Mesenchymal stem cell (in vitro differentiated cells and primary cell): ENCODE results near the gene TTC33.

Source experiments
- DNase-seq: peaks from one replicate; pipeline ENCODE4 v3.0.0-alpha.2; 2013
- H2AFZ ChIP-seq: one replicate; pipeline ENCODE4 v1.6.1; 2013; ENCODE audit warnings: low read depth, mild to moderate bottlenecking, control low read depth, inconsistent platforms, low read length, moderate library complexity
- H2AK5ac ChIP-seq: 2 replicates; pipeline ENCODE4 v1.6.1; 2013; ENCODE audit warnings: low read length, moderate library complexity, mild to moderate bottlenecking, inconsistent platforms; ENCODE audit not compliant: severe bottlenecking
- H2BK120ac ChIP-seq: one replicate; pipeline ENCODE4 v1.6.1; 2013; ENCODE audit warnings: low read depth, mild to moderate bottlenecking, inconsistent platforms, low read length, moderate library complexity
- H2BK12ac ChIP-seq, 2 experiments: one replicate each; pipeline ENCODE4 v1.6.1; 2013; ENCODE audit warnings: inconsistent platforms in 2 of 2, low read length in 2 of 2, mild to moderate bottlenecking in 2 of 2, moderate library complexity in 2 of 2, control low read depth in 1 of 2
- H2BK15ac ChIP-seq: one replicate; pipeline ENCODE4 v1.6.1; 2013; ENCODE audit warnings: mild to moderate bottlenecking, low read depth, inconsistent platforms; ENCODE audit not compliant: poor library complexity, severe bottlenecking
- H2BK5ac ChIP-seq: 2 replicates; pipeline ENCODE4 v1.6.1; 2013; ENCODE audit warnings: low read depth, mild to moderate bottlenecking, low read length, control low read depth, inconsistent platforms; ENCODE audit not compliant: poor library complexity, severe bottlenecking
- H3K14ac ChIP-seq, 2 experiments: one replicate each; pipeline ENCODE4 v1.6.1; 2013; ENCODE audit warnings: inconsistent platforms in 2 of 2, low read length in 2 of 2, control low read depth in 1 of 2, mild to moderate bottlenecking in 1 of 2, moderate library complexity in 1 of 2
- H3K18ac ChIP-seq, 2 experiments: one replicate each; pipeline ENCODE4 v1.6.1; 2013; ENCODE audit warnings: inconsistent platforms in 2 of 2, low read length in 2 of 2, control low read depth in 1 of 2, low read depth in 1 of 2, mild to moderate bottlenecking in 1 of 2
- H3K23ac ChIP-seq, 2 experiments: one replicate each; pipeline ENCODE4 v1.6.1; 2013; ENCODE audit warnings: inconsistent platforms in 2 of 2, low read length in 2 of 2, mild to moderate bottlenecking in 2 of 2, moderate library complexity in 2 of 2, control low read depth in 1 of 2
- H3K27ac ChIP-seq: 2 replicates; pipeline ENCODE4 v1.5.1; 2013; ENCODE audit warnings: mild to moderate bottlenecking, moderate library complexity, low read length, control low read depth, inconsistent platforms; ENCODE audit not compliant: poor library complexity, severe bottlenecking
- H3K27me3 ChIP-seq, 2 experiments: 2 replicates each; pipeline versions ENCODE4 v1.6.1 to v1.7.0; 2013; ENCODE audit warnings: low read length in 2 of 2, mild to moderate bottlenecking in 2 of 2, moderate library complexity in 2 of 2, control low read depth in 1 of 2, inconsistent platforms in 1 of 2; ENCODE audit not compliant: control insufficient read depth in 1 of 2, insufficient read depth in 1 of 2
- H3K36me3 ChIP-seq, 2 experiments: 2 replicates each; pipeline versions ENCODE4 v1.6.1 to v1.7.0; 2013; ENCODE audit warnings: low read length in 2 of 2, control low read depth in 1 of 2, inconsistent platforms in 1 of 2, low read depth in 1 of 2, mild to moderate bottlenecking in 1 of 2; ENCODE audit not compliant: insufficient read depth in 2 of 2, control insufficient read depth in 1 of 2
- H3K4ac ChIP-seq, 2 experiments: one replicate each; pipeline ENCODE4 v1.6.1; 2013; ENCODE audit warnings: inconsistent platforms in 2 of 2, low read length in 2 of 2, mild to moderate bottlenecking in 2 of 2, moderate library complexity in 2 of 2, control low read depth in 1 of 2, low read depth in 1 of 2
- H3K4me1 ChIP-seq: 2 replicates; pipeline ENCODE4 v1.6.1; 2013; ENCODE audit warnings: low read depth, low read length, control low read depth; ENCODE audit not compliant: control insufficient read depth, insufficient read depth
- H3K4me2 ChIP-seq: 2 replicates; pipeline ENCODE4 v1.6.1; 2013; ENCODE audit warnings: low read length, mild to moderate bottlenecking, inconsistent platforms; ENCODE audit not compliant: poor library complexity, severe bottlenecking
- H3K4me3 ChIP-seq, 2 experiments: 2 replicates each; pipeline versions ENCODE4 v1.5.1 to v1.7.0; 2013; ENCODE audit warnings: low read length in 2 of 2, mild to moderate bottlenecking in 2 of 2, control low read depth in 1 of 2, low read depth in 1 of 2; ENCODE audit not compliant: insufficient read depth in 1 of 2
- H3K79me1 ChIP-seq: replicated peaks from 2 replicates; pipeline ENCODE4 v1.6.1; 2013; ENCODE audit warnings: mild to moderate bottlenecking, control low read depth, low read length, inconsistent platforms; ENCODE audit not compliant: poor library complexity, severe bottlenecking
- H3K9ac ChIP-seq: 2 replicates; pipeline ENCODE4 v1.7.0; 2013; ENCODE audit warnings: mild to moderate bottlenecking, low read length, moderate library complexity
- H3K9me3 ChIP-seq: 2 replicates; pipeline ENCODE4 v1.7.0; 2013; ENCODE audit warnings: mild to moderate bottlenecking, low read length; ENCODE audit not compliant: control insufficient read depth
- H4K8ac ChIP-seq: one replicate; pipeline ENCODE4 v1.6.1; 2013; ENCODE audit warnings: inconsistent platforms, mild to moderate bottlenecking, low read length, moderate library complexity
- H4K91ac ChIP-seq: one replicate; pipeline ENCODE4 v1.6.1; 2013; ENCODE audit warnings: mild to moderate bottlenecking, low read length, inconsistent platforms
- WGBS: methylation state at CpG from one replicate; pipeline ENCODE4 v1.1.7; 2013; ENCODE audit warnings: mixed read lengths; 5-methylcytosine and 5-hydroxymethylcytosine counted together

The TTC33 gene

GRCh38 chr5:40682154-40683017 is 73.4 kb downstream of the TTC33 start:
- Histone ChIP-seq H3K4me3 (peak overlapping the region; percentile 60 to 87), H3K23ac (no peak overlapping the region), H3K4me2 (peak overlapping the region; percentile 98), H3K14ac (no peak overlapping the region), H2BK12ac (no peak overlapping the region), H2BK15ac (no peak overlapping the region), H3K27ac (no peak overlapping the region), H3K18ac (peak overlapping the region in 1 of 2 experiments; percentile 17), H3K27me3 (no peaks in the 10 kb centered on the region), H3K4ac (no peak overlapping the region), H2BK5ac (no peak overlapping the region), H3K79me1 (no peaks in the 10 kb centered on the region), H2AFZ (no peak overlapping the region), H2BK120ac (no peak overlapping the region), H3K4me1 (peaks cover 11% of the 10 kb centered on the region), H2AK5ac (no peak overlapping the region), H3K9ac (peak overlapping the region; percentile 78), H4K8ac (no peak overlapping the region), H3K36me3 (no peaks in the 10 kb centered on the region), H4K91ac (no peak overlapping the region), H3K9me3 (no peaks in the 10 kb centered on the region)
- no peak for DNase-seq
- 80% methylated on average over 14 of the region's 16 CpGs for WGBS

- Histone ChIP-seq H3K4ac (no peak overlapping the region), H3K9ac (peak overlapping the region; percentile 78), H3K4me3 (peak overlapping the region; percentile 60 to 87), H4K91ac (no peak overlapping the region), H3K27me3 (no peaks in the 10 kb centered on the region), H3K79me1 (no peaks in the 10 kb centered on the region), H3K36me3 (no peaks in the 10 kb centered on the region), H2BK120ac (no peak overlapping the region), H3K14ac (no peak overlapping the region), H2AK5ac (no peak overlapping the region), H2AFZ (no peak overlapping the region), H2BK5ac (no peak overlapping the region), H3K18ac (peak overlapping the region; percentile 42 to 49), H3K27ac (no peak overlapping the region), H3K4me2 (peak overlapping the region; percentile 98), H3K9me3 (no peaks in the 10 kb centered on the region), H4K8ac (peak overlapping the region; percentile 30), H3K23ac (no peak overlapping the region), H3K4me1 (peaks cover 12% of the 10 kb centered on the region), H2BK12ac (no peak overlapping the region), H2BK15ac (no peak overlapping the region)
- peak; percentile 38 for DNase-seq
- 5% methylated on average over 64 of the region's 67 CpGs for WGBS
Measured at GRCh38 chr5:40681363-40682153, 74.2 kb downstream of the TTC33 start.

GRCh38 chr5:40680741-40681362 is 74.9 kb downstream of the TTC33 start:
- peak; percentile 46 for DNase-seq
- H3K36me3 ChIP-seq: no peaks in the 10 kb centered on the region
- H2AK5ac ChIP-seq: no peak overlapping the region
- H2BK15ac ChIP-seq: no peak overlapping the region
- H3K14ac ChIP-seq: peak overlapping the region in 1 of 2 experiments; percentile 41
- no peak overlapping the region for H2BK5ac ChIP-seq
- H4K8ac ChIP-seq: no peak overlapping the region
- H3K27ac ChIP-seq: no peak overlapping the region
- peaks cover 13% of the 10 kb centered on the region for H3K4me1 ChIP-seq
- H3K4me2 ChIP-seq: peak overlapping the region; percentile 98
- peak overlapping the region; percentile 60 to 87 for H3K4me3 ChIP-seq
- 5% methylated on average over 37 of the region's 37 CpGs for WGBS
- no peaks in the 10 kb centered on the region for H3K27me3 ChIP-seq
- H3K4ac ChIP-seq: no peak overlapping the region
- no peak overlapping the region for H2BK120ac ChIP-seq
- no peaks in the 10 kb centered on the region for H3K9me3 ChIP-seq
- no peaks in the 10 kb centered on the region for H3K79me1 ChIP-seq
- peak overlapping the region in 1 of 2 experiments; percentile 55 for H3K18ac ChIP-seq
- no peak overlapping the region for H2AFZ ChIP-seq
- H2BK12ac ChIP-seq: no peak overlapping the region
- H3K23ac ChIP-seq: no peak overlapping the region
- H3K9ac ChIP-seq: peak overlapping the region; percentile 78
- H4K91ac ChIP-seq: no peak overlapping the region
